Measurements from ENCODE around the gene HMMR.

DNA sequence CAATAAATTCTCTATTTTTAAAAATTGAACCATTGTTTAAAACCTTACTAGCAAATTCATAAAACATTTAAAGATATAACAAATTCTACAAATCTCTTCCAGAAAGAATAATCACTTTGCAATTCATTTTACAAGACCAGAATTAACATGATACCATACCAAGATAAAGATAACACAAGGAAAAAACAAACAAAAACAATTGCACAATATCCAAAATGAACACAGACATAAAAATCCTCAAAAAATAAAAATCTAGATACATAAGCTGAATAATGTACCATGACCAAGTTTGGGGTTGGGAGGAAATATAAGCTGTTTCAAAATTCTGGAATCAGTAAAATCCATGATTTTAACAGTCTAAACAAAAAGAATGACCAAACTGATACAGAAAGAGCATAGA lies 11.9 kb upstream of the HMMR start:
- no peak for TF ChIP-seq POLR2AphosphoS5 (IDR thresholded peaks at IDR 0.05; ENCODE audit: low read depth, low read length)
- TF ChIP-seq POLR2A (IDR thresholded peaks at IDR 0.05; ENCODE audit: low read depth, low read length) = no peak
